ENCODE results near the gene PXYLP1. TPM values are rescaled to one million over a fixed set of nuclear protein-coding genes. Genes with fewer than 3 reads are reported as not detected.

PXYLP1 gene
- 4.5 and 5.4 TPM in 2 replicates for total RNA-seq
- total RNA-seq (2013): 2.9 TPM
- 1.4 and 2.0 TPM in 2 replicates for polyA plus RNA-seq
- polyA minus RNA-seq: 6.0 and 6.3 TPM in 2 replicates

DNA sequence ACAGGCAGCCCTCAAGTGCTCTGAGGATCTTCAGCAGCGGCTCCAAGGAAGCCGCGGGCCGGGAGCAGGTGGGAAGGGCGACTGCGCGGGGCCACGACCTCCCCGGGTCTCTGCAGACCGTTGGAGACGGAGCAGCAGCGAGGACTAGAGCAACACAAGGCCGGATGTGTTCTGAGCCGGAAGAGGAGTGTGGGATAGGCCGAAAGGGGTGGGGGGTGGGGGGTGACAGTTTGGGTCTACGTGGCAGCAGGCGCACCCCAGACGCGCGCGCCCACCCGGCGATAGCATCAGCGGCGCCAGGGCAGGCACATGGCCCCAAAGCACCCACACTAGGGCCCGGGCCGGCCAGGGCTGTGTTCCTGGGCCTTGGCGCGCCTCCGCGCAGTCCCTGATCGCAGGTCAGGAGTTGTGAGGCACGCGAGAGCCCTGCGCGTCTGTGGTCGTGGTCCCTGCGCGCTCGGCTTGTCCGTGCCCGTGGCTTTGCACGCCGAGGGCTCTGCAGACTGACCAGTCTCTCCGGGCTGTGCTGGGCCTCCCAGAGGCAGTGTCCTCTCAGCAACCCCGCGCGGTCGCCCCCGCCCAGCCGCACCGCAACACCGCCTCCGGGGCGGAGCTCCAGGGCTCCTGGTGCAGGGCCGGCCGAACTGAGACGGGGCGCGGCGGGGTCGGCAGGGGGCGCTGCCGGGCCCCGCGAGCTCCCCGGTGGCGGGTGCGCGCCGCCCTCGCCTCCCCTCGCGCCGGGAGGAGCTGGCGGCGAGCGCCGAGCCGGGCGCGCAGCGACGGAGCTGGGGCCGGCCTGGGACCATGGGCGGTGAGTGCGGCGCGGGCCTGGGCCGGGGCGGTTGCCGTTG, at the start of gene PXYLP1:
TSS of gene PXYLP1 (plus strand) at position 725 of the 851 bp plus-strand sequence. CDS start 28,351 bp downstream, outside the sequence.
- ChIA-PET CTCF (interaction anchor here (0.6 to 3.4 kb wide), 28 partner anchors 9 to 1347 kb away, joined by 3 to 17 read pairs (median 4); partner anchors contain the start of gene ATR), POLR2A (interaction anchor here (0.5 to 0.9 kb wide), 5 partner anchors 74 to 645 kb away, joined by 3 to 8 read pairs (median 4); partner anchors contain the start of gene RNF7)
- peak within 1 kb of the TSS; percentile 67 to 80 for H3K27ac ChIP-seq (ENCODE audit: low read length in 2 of 2)
- Mint-ChIP-seq H3K9me3 (ENCODE audit: insufficient read depth) (no peaks in the 10 kb centered on the region), H3K27me3 (no peaks in the 10 kb centered on the region), H3K27ac (peak within 1 kb of the TSS; percentile 97), H3K4me3 (peak within 1 kb of the TSS; percentile 95), H3K4me1 (peaks cover 18% of the 10 kb centered on the region)
- H3K4me3 ChIP-seq (ENCODE audit: control extremely low read depth in 1 of 5, extremely low read depth in 1 of 5, insufficient read depth in 1 of 5, low read depth in 2 of 5, low read length in 4 of 5): peak within 1 kb of the TSS; percentile 61 to 94 (median 71)
- H3K9me3 ChIP-seq (ENCODE audit: control extremely low read depth in 1 of 3, control insufficient read depth in 2 of 3, insufficient read depth in 1 of 3, low read length in 2 of 3): no peaks in the 10 kb centered on the region
- peak within 1 kb of the TSS; percentile 79 for H3K9ac ChIP-seq (ENCODE audit: low read length)
- under 1% methylated on average over 92 of the region's 92 CpGs for WGBS (ENCODE audit: insufficient coverage)
- H4K20me1 ChIP-seq (ENCODE audit: control insufficient read depth, insufficient read depth, low read length, poor library complexity, severe bottlenecking): no peaks in the 10 kb centered on the region
- intact Hi-C loops (cut with micrococcal nuclease): loop anchor here (1.0 to 10.0 kb wide), 8 partner anchors 47 to 645 kb away; partner anchors contain the start of genes ATP1B3, RNF7 and SLC25A36
- ATAC-seq (ENCODE audit: low read depth) (peak; percentile 96), DNase-seq (peak; percentile 90)
- TF ChIP-seq, protein P1, sequence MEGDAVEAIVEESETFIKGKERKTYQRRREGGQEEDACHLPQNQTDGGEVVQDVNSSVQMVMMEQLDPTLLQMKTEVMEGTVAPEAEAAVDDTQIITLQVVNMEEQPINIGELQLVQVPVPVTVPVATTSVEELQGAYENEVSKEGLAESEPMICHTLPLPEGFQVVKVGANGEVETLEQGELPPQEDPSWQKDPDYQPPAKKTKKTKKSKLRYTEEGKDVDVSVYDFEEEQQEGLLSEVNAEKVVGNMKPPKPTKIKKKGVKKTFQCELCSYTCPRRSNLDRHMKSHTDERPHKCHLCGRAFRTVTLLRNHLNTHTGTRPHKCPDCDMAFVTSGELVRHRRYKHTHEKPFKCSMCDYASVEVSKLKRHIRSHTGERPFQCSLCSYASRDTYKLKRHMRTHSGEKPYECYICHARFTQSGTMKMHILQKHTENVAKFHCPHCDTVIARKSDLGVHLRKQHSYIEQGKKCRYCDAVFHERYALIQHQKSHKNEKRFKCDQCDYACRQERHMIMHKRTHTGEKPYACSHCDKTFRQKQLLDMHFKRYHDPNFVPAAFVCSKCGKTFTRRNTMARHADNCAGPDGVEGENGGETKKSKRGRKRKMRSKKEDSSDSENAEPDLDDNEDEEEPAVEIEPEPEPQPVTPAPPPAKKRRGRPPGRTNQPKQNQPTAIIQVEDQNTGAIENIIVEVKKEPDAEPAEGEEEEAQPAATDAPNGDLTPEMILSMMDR (IDR thresholded peaks at IDR 0.05): peak; percentile 69
- TF ChIP-seq EZH2 (IDR thresholded peaks at IDR 0.05; ENCODE audit: borderline replicate concordance, insufficient read depth, low read depth, low read length, poor library complexity, severe bottlenecking): no peak
- H3K36me3 ChIP-seq (replicated peaks in 1 of 2; ENCODE audit: control extremely low read depth in 1 of 2, control insufficient read depth in 1 of 2, extremely low read depth in 1 of 2, insufficient read depth in 2 of 2, low read length in 1 of 2): no peaks in the 10 kb centered on the region
- no peaks in the 10 kb centered on the region for H3K79me2 ChIP-seq (ENCODE audit: control insufficient read depth, insufficient read depth, low read length)
- H3K27me3 ChIP-seq (replicated peaks in 1 of 4; ENCODE audit: control extremely low read depth in 1 of 4, control insufficient read depth in 3 of 4, insufficient read depth in 4 of 4, low read length in 3 of 4): peaks cover 0 to 4% (median 0%) of the 10 kb centered on the region in 4 experiments
- H3K4me1 ChIP-seq (ENCODE audit: control insufficient read depth in 2 of 2, insufficient read depth in 2 of 2, low read length in 2 of 2): peaks cover 9 to 16% of the 10 kb centered on the region in 2 donors
- H2AFZ ChIP-seq (ENCODE audit: insufficient read depth, low read depth, low read length, poor library complexity, severe bottlenecking): peak within 1 kb of the TSS; percentile 96
- H3K4me2 ChIP-seq (replicated peaks; ENCODE audit: low read depth, low read length, poor library complexity, severe bottlenecking): peak within 1 kb of the TSS; percentile 76

Measured in B cell (primary cell).